Measurements from ENCODE around the gene LRRC39.

Gene LRRC39

GRCh38 chr1:100188617-100189016 lies 10.6 kb upstream of the LRRC39 start (continued):
- TF ChIP-seq ZNF426 (tag by site-specific recombination; IDR thresholded peaks at IDR 0.05) = no peak
- no peak for TF ChIP-seq ZBTB48 (tag by site-specific recombination; IDR thresholded peaks at IDR 0.05)
- TF ChIP-seq ZEB2 (tag by site-specific recombination; IDR thresholded peaks at IDR 0.05) = 0 out of 2 replicates have a peak, but pooled peaks have one; percentile 35
- TF ChIP-seq YY2 (tag by site-specific recombination; IDR thresholded peaks at IDR 0.05) = no peak
- TF ChIP-seq, protein P1, sequence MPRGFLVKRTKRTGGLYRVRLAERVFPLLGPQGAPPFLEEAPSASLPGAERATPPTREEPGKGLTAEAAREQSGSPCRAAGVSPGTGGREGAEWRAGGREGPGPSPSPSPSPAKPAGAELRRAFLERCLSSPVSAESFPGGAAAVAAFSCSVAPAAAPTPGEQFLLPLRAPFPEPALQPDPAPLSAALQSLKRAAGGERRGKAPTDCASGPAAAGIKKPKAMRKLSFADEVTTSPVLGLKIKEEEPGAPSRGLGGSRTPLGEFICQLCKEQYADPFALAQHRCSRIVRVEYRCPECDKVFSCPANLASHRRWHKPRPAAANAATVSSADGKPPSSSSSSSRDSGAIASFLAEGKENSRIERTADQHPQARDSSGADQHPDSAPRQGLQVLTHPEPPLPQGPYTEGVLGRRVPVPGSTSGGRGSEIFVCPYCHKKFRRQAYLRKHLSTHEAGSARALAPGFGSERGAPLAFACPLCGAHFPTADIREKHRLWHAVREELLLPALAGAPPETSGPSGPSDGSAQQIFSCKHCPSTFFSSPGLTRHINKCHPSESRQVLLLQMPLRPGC (tag by site-specific recombination; IDR thresholded peaks at IDR 0.05) = peak; percentile 62
- TF ChIP-seq ZNF558 (tag by site-specific recombination; IDR thresholded peaks at IDR 0.05) = no peak
- no peak for TF ChIP-seq ZNF707 (tag by site-specific recombination; IDR thresholded peaks at IDR 0.05)
- TF ChIP-seq SCRT1 (tag by site-specific recombination; IDR thresholded peaks at IDR 0.05; ENCODE audit: borderline replicate concordance) = peak; percentile 79; the same call in 1 of the 2 replicates
- TF ChIP-seq, protein P2, sequence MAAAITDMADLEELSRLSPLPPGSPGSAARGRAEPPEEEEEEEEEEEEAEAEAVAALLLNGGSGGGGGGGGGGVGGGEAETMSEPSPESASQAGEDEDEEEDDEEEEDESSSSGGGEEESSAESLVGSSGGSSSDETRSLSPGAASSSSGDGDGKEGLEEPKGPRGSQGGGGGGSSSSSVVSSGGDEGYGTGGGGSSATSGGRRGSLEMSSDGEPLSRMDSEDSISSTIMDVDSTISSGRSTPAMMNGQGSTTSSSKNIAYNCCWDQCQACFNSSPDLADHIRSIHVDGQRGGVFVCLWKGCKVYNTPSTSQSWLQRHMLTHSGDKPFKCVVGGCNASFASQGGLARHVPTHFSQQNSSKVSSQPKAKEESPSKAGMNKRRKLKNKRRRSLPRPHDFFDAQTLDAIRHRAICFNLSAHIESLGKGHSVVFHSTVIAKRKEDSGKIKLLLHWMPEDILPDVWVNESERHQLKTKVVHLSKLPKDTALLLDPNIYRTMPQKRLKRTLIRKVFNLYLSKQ (tag by site-specific recombination; IDR thresholded peaks at IDR 0.05; ENCODE audit: borderline replicate concordance) = no peak
- TF ChIP-seq, protein P3, sequence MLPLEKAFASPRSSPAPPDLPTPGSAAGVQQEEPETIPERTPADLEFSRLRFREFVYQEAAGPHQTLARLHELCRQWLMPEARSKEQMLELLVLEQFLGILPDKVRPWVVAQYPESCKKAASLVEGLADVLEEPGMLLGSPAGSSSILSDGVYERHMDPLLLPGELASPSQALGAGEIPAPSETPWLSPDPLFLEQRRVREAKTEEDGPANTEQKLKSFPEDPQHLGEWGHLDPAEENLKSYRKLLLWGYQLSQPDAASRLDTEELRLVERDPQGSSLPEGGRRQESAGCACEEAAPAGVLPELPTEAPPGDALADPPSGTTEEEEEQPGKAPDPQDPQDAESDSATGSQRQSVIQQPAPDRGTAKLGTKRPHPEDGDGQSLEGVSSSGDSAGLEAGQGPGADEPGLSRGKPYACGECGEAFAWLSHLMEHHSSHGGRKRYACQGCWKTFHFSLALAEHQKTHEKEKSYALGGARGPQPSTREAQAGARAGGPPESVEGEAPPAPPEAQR (tag by site-specific recombination; IDR thresholded peaks at IDR 0.05) = no peak
- TF ChIP-seq ZNF423 (tag by site-specific recombination; IDR thresholded peaks at IDR 0.05) = peak; percentile 39; the same call in 1 of the 2 replicates
- TF ChIP-seq HOXC10 (CRISPR knock-in tag; IDR thresholded peaks at IDR 0.05) = no peak
- TF ChIP-seq KLF9 (tag by site-specific recombination; IDR thresholded peaks at IDR 0.05; ENCODE audit: low read depth) = no peak
- no peak for TF ChIP-seq ZNF549 (tag by site-specific recombination; IDR thresholded peaks at IDR 0.05)
- TF ChIP-seq ZBTB20 (tag by site-specific recombination; IDR thresholded peaks at IDR 0.05) = no peak
- no peak for TF ChIP-seq ZNF239 (tag by site-specific recombination; IDR thresholded peaks at IDR 0.05)
- TF ChIP-seq ZNF335 (tag by site-specific recombination; conservative IDR thresholded peaks at IDR 0.05) = 0 out of 2 replicates have a peak, but pooled peaks have one; percentile 14
- peak; percentile 30; the same call in 1 of the 2 replicates for TF ChIP-seq ZXDB (tag by site-specific recombination; IDR thresholded peaks at IDR 0.05)
- TF ChIP-seq, protein P4, sequence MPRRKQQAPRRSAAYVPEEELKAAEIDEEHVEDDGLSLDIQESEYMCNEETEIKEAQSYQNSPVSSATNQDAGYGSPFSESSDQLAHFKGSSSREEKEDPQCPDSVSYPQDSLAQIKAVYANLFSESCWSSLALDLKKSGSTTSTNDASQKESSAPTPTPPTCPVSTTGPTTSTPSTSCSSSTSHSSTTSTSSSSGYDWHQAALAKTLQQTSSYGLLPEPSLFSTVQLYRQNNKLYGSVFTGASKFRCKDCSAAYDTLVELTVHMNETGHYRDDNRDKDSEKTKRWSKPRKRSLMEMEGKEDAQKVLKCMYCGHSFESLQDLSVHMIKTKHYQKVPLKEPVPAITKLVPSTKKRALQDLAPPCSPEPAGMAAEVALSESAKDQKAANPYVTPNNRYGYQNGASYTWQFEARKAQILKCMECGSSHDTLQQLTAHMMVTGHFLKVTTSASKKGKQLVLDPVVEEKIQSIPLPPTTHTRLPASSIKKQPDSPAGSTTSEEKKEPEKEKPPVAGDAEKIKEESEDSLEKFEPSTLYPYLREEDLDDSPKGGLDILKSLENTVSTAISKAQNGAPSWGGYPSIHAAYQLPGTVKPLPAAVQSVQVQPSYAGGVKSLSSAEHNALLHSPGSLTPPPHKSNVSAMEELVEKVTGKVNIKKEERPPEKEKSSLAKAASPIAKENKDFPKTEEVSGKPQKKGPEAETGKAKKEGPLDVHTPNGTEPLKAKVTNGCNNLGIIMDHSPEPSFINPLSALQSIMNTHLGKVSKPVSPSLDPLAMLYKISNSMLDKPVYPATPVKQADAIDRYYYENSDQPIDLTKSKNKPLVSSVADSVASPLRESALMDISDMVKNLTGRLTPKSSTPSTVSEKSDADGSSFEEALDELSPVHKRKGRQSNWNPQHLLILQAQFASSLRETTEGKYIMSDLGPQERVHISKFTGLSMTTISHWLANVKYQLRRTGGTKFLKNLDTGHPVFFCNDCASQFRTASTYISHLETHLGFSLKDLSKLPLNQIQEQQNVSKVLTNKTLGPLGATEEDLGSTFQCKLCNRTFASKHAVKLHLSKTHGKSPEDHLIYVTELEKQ (tag by site-specific recombination; IDR thresholded peaks at IDR 0.05; ENCODE audit: borderline replicate concordance) = 0 out of 2 replicates have a peak, but pooled peaks have one; percentile 47
- TF ChIP-seq FEZF1 (tag by site-specific recombination; IDR thresholded peaks at IDR 0.05) = peak; percentile 66
- TF ChIP-seq ZNF433 (tag by site-specific recombination; IDR thresholded peaks at IDR 0.05; ENCODE audit: low read depth) = no peak
- TF ChIP-seq, protein P5, sequence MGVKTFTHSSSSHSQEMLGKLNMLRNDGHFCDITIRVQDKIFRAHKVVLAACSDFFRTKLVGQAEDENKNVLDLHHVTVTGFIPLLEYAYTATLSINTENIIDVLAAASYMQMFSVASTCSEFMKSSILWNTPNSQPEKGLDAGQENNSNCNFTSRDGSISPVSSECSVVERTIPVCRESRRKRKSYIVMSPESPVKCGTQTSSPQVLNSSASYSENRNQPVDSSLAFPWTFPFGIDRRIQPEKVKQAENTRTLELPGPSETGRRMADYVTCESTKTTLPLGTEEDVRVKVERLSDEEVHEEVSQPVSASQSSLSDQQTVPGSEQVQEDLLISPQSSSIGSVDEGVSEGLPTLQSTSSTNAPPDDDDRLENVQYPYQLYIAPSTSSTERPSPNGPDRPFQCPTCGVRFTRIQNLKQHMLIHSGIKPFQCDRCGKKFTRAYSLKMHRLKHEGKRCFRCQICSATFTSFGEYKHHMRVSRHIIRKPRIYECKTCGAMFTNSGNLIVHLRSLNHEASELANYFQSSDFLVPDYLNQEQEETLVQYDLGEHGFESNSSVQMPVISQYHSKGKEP (tag by site-specific recombination; IDR thresholded peaks at IDR 0.05) = peak; percentile 88
- TF ChIP-seq ZNF626 (tag by site-specific recombination; IDR thresholded peaks at IDR 0.05) = no peak
- no peak for TF ChIP-seq ZNF48 (tag by site-specific recombination; IDR thresholded peaks at IDR 0.05)
- TF ChIP-seq ZNF366 (tag by site-specific recombination; conservative IDR thresholded peaks at IDR 0.05) = peak; percentile 32; the same call in 1 of the 2 replicates
- TF ChIP-seq REPIN1 (tag by site-specific recombination; IDR thresholded peaks at IDR 0.05; ENCODE audit: low read depth) = no peak
- TF ChIP-seq, protein P6, sequence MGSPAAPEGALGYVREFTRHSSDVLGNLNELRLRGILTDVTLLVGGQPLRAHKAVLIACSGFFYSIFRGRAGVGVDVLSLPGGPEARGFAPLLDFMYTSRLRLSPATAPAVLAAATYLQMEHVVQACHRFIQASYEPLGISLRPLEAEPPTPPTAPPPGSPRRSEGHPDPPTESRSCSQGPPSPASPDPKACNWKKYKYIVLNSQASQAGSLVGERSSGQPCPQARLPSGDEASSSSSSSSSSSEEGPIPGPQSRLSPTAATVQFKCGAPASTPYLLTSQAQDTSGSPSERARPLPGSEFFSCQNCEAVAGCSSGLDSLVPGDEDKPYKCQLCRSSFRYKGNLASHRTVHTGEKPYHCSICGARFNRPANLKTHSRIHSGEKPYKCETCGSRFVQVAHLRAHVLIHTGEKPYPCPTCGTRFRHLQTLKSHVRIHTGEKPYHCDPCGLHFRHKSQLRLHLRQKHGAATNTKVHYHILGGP (tag by site-specific recombination; IDR thresholded peaks at IDR 0.05) = no peak
- no peak for TF ChIP-seq ZNF132 (tag by site-specific recombination; IDR thresholded peaks at IDR 0.05; ENCODE audit: borderline replicate concordance)
- peak; percentile 87 for TF ChIP-seq SP7 (tag by site-specific recombination; IDR thresholded peaks at IDR 0.05)
- no peak for TF ChIP-seq GFI1B (tag by site-specific recombination; IDR thresholded peaks at IDR 0.05)
- no peak for TF ChIP-seq ZFP69B (tag by site-specific recombination; IDR thresholded peaks at IDR 0.05)
